Posterior vena cava (tissue), 2 donors: Measurements from ENCODE around the gene C2orf42. TPM values are rescaled to one million over a fixed set of nuclear protein-coding genes. Genes with fewer than 3 reads are reported as not detected.
"Not testable (repeated sequence)": the region's sequence is repeated elsewhere in the genome, so short reads cannot be mapped to it uniquely, and the experiment has no call there.

ENCODE experiments used
- DNase-seq: peaks from one replicate; pipeline ENCODE4 v3.0.0-alpha.2; 2020; ENCODE audit warnings: low spot score
- intact Hi-C, 2 donors: fragments of 100-400 bp; cut with DNase I; formaldehyde crosslinking; loops; one replicate each; pipeline versions ENCODE4 v1.14.1 to v1.14.2; 2022 to 2023
- total RNA-seq, 2 donors: library from RNA; stranded (reverse); fragmentation: NEBNext Ultra II Directional; extraction: Animal tissue kit (Norgen Biotek cat#: 25700); gene quantifications; one replicate each; pipeline ENCODE4 v1.2.1, GENCODE V29; 2021
- donor health status: DM: yes; HTN: yes; CAD: no.
- donor health status: DM: yes; HTN: yes; CAD: no.

C2orf42 gene
- total RNA-seq, 2 donors from 2014 or later = 13.1 to 17.8 TPM

- DNase-seq = no peak
- intact Hi-C loops = no loop called here
Measured at GRCh38 chr2:70182689-70183088, 8.1 kb downstream of the C2orf42 start.

- intact Hi-C loops = no loop called here
Measured at GRCh38 chr2:70181363-70181956, 9.4 kb downstream of the C2orf42 start.

GRCh38 chr2:70173520-70173919 lies 17.3 kb downstream of the C2orf42 start:
- DNase-seq = no peak
- intact Hi-C loops = no loop called here

More at GRCh38 chr2:70181363-70181956, 9.4 kb downstream of the C2orf42 start:
- peak; percentile 45 for DNase-seq

GRCh38 chr2:70169654-70170245 lies 21.1 kb downstream of the C2orf42 start:
- DNase-seq, intact Hi-C loops: not testable (repeated sequence)

GRCh38 chr2:70161069-70161534 lies 29.7 kb downstream of the C2orf42 start:
- no peak for DNase-seq
- intact Hi-C loops = no loop called here

GRCh38 chr2:70160545-70160944 lies 30.3 kb downstream of the C2orf42 start:
- DNase-seq = peak; percentile 1
- intact Hi-C loops = no loop called here

- intact Hi-C loops = not testable (repeated sequence)
- peak; percentile 26 for DNase-seq
Measured at GRCh38 chr2:70149130-70149686, 41.6 kb downstream of the C2orf42 start.

- peak; percentile 71 for DNase-seq
- intact Hi-C loops = not testable (repeated sequence)
Measured at GRCh38 chr2:70148211-70148760, 42.5 kb downstream of the C2orf42 start.

GRCh38 chr2:70145851-70146739 lies 44.7 kb downstream of the C2orf42 start:
- DNase-seq = peak; percentile 44
- intact Hi-C loops = loop anchor here in 1 of 2 donors (2.0 kb wide), 1 partner anchor 235 kb away; no protein-coding TSS in a partner anchor

GRCh38 chr2:70145144-70145490 lies 45.7 kb downstream of the C2orf42 start:
- intact Hi-C loops = loop anchor here in 1 of 2 donors (2.0 kb wide), 1 partner anchor 234 kb away; no protein-coding TSS in a partner anchor

GRCh38 chr2:70144443-70145143 lies 46.2 kb downstream of the C2orf42 start:
- DNase-seq = peak; percentile 68
- intact Hi-C loops = loop anchor here (2.0 to 5.0 kb wide), 2 partner anchors 232 to 234 kb away; no protein-coding TSS in a partner anchor

More at GRCh38 chr2:70145144-70145490, 45.7 kb downstream of the C2orf42 start:
- DNase-seq = peak; percentile 53

- DNase-seq = peak; percentile 83
- intact Hi-C loops = loop anchor here (2.0 to 5.0 kb wide), 2 partner anchors 231 to 233 kb away; no protein-coding TSS in a partner anchor
Measured at GRCh38 chr2:70143314-70144150, 47.3 kb downstream of the C2orf42 start.

- peak; percentile 100 for DNase-seq
- intact Hi-C loops = loop anchor here (1.0 to 5.0 kb wide), 3 partner anchors 52 to 230 kb away; no protein-coding TSS in a partner anchor
Measured at GRCh38 chr2:70142590-70143313, 48.1 kb downstream of the C2orf42 start.

GRCh38 chr2:70141902-70142589 lies 48.8 kb downstream of the C2orf42 start:
- intact Hi-C loops = loop anchor here (1.0 to 5.0 kb wide), 3 partner anchors 52 to 230 kb away; no protein-coding TSS in a partner anchor

GRCh38 chr2:70141212-70141901 lies 49.5 kb downstream of the C2orf42 start:
- intact Hi-C loops = loop anchor here in 1 of 2 donors (5.0 kb wide), 1 partner anchor 229 kb away; no protein-coding TSS in a partner anchor
- DNase-seq = peak; percentile 86

More at GRCh38 chr2:70141902-70142589, 48.8 kb downstream of the C2orf42 start:
- DNase-seq = no peak
